ENCODE data around the gene OR6K3.

Gene OR6K3

GRCh38 chr1:158686111-158687009, 34.2 kb downstream of the OR6K3 start, which contains the start of gene SPTA1:
SPTA1 (minus strand) TSS chr1:158686715; CDS start chr1:158686517, 198 bp downstream.
- no peak for DNase-seq

DNA sequence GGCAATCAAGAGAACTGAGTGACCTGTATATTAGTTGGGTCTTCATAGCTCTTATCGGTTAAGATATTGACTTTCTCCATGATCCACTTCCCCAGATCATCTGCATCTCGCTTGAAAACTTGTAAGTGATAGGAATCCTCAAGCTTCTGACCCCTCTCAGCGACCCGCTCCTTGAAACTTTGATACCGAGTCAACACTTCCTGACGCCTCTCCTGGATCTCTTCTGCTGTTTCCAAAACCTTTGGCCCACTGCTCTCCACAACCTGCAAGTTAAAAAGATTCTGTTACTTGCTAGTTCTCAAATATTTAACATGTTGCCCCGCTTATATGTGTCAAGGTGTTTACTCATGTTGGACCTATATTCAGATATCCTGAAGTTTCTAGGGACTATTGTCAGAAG, 35.4 kb downstream of the OR6K3 start:
- no peak for DNase-seq

GRCh38 chr1:158681606-158682005, 38.9 kb downstream of the OR6K3 start:
- DNase-seq, result no peak

GRCh38 chr1:158679289-158679688, 41.2 kb downstream of the OR6K3 start:
- DNase-seq, result no peak

DNA sequence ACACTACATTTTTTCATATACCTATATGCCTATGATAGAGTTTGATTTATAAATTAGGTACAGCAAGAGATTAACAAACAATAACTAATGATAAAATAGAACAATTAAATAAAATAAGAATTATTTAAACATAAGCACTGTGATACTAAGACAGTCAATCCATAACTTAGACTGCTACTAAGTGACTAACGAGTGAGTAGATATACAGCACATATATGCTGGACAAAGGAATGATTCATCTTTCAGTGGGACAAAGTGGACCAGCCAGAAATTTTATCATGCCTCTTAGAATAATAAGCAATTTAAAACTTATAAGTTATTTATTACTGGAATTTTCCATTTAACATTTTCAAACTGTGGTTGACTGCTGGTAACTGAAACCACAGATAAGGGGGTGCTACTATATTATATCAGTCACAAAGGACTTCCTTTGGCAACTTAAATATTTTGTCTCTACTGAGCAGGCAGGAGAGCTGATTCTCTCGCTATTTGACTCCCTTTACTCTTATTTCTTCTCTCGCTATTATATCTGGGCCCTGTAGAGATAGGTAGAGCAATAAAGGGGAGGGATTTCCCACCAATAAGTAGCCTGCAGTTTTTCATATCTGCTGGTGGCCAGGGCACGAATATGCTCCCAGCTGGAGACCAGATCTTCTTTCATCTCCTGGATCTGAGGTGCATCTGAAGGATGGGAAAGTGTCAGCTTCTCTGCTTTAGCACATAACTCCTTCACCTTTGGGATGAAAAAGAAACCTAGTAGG, 44.8 kb downstream of the OR6K3 start:
- DNase-seq, result no peak

GRCh38 chr1:158674302-158674701, 46.2 kb downstream of the OR6K3 start:
- DNase-seq, result no peak

Data from NCI-H2029 treated with DMSO at 0.1 percent for 48 hours (cell line).